Brain microvascular endothelial cell (primary cell): ENCODE measurements around the gene RALGAPB.

ENCODE experiments used
- DNase-seq: peaks from one replicate; pipeline ENCODE4 v3.0.0-alpha.2; 2020
- H3K27ac ChIP-seq: fragments of 250-450 bp; sonication (Bioruptor Pico); 2 replicates; pipeline ENCODE4 v1.5.1; 2020; ENCODE audit warnings: mild to moderate bottlenecking, moderate library complexity
- H3K27me3 ChIP-seq: fragments of 250-450 bp; sonication (Bioruptor Pico); replicated peaks from 2 replicates; pipeline ENCODE4 v1.5.1; 2020; ENCODE audit warnings: mild to moderate bottlenecking
- H3K36me3 ChIP-seq: fragments of 250-450 bp; sonication (Bioruptor Pico); replicated peaks from 2 replicates; pipeline ENCODE4 v1.5.1; 2020; ENCODE audit warnings: mild to moderate bottlenecking
- H3K4me3 ChIP-seq: 2 replicates; pipeline ENCODE4 v1.5.1; 2011; ENCODE audit warnings: low read depth, mild to moderate bottlenecking, control low read depth, low read length, moderate library complexity
- in situ Hi-C: cut with HindIII; loops from 2 replicates; pipeline ENCODE4 v1.10.0; 2017; ENCODE audit warnings: low sequenced_read_pairs, low pct_ligation_motif_present
- TF ChIP-seq, protein P1 (sequence below): IDR thresholded peaks from 2 replicates; pipeline ENCODE4 v1.5.1; 2011; ENCODE audit warnings: low read depth, mild to moderate bottlenecking, moderate library complexity, low read length, control low read depth, inconsistent platforms; ENCODE audit errors: missing control alignments

The RALGAPB gene

DNA sequence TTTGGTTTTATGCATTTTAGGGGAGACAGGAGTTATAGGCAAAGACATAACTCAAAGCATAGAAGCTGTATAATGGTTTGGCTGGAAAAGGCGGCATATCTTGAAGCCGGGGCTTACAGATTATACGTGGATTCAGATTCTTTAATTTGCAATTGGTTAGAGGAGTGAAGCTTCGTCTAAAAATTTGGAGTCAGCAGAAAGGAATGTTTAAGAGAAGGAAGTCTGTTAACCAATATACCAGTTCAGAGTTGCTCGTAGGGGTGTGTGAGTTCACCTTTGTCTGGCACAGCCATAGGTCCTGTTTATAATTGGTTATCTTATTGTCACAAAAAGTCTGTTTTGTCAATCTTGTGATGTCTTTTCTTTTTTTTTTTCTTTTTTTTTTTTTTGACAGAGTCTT, 137.9 kb downstream of the RALGAPB start:
- in situ Hi-C loops: no loop called here
- no peak overlapping the region for H3K4me3 ChIP-seq
- H3K27ac ChIP-seq: no peak overlapping the region
- TF ChIP-seq, protein P1, sequence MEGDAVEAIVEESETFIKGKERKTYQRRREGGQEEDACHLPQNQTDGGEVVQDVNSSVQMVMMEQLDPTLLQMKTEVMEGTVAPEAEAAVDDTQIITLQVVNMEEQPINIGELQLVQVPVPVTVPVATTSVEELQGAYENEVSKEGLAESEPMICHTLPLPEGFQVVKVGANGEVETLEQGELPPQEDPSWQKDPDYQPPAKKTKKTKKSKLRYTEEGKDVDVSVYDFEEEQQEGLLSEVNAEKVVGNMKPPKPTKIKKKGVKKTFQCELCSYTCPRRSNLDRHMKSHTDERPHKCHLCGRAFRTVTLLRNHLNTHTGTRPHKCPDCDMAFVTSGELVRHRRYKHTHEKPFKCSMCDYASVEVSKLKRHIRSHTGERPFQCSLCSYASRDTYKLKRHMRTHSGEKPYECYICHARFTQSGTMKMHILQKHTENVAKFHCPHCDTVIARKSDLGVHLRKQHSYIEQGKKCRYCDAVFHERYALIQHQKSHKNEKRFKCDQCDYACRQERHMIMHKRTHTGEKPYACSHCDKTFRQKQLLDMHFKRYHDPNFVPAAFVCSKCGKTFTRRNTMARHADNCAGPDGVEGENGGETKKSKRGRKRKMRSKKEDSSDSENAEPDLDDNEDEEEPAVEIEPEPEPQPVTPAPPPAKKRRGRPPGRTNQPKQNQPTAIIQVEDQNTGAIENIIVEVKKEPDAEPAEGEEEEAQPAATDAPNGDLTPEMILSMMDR: no peak
- no peaks in the 10 kb centered on the region for H3K27me3 ChIP-seq
- no peaks in the 10 kb centered on the region for H3K36me3 ChIP-seq
- DNase-seq: peak; percentile 18

DNA sequence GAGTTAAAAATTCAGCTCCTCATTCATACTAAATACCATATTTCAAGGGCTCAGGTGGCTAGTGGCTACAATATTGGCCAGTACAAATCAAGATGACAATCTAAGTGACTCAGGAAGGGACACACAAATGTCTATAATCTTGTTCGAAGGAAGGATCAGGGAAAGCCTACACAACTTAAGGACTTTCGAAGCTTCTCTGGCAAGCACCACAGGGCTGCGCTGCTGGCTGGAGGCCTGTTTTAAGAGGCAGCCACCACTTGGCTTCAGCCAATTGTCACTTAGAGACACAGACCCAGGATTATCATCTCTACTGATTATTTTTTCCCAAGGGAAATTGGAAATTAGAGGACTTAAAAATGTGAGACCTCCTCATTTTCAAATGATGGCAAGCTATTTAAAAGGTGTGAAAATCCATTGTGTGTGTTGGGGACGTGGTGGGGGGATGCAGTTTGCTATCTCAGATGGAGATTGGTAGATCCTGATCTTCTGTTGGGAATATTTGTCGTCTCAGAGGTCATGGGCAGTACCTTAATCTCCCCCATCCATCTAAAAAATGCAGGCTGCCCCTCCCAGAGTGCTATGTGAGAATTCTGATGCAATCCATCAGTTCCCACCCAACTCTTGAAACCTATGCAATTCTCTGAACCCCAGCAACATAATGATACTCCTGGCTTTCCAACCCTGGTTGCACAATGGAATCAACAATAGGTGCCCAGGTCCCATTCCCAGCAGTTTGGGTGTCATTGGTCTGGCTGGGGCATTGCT, 140.3 kb downstream of the RALGAPB start:
- TF ChIP-seq, protein P1: no peak
- H3K27me3 ChIP-seq: no peaks in the 10 kb centered on the region
- no peak overlapping the region for H3K27ac ChIP-seq
- no peaks in the 10 kb centered on the region for H3K36me3 ChIP-seq
- no peak overlapping the region for H3K4me3 ChIP-seq
- in situ Hi-C loops: no loop called here
- no peak for DNase-seq

DNA sequence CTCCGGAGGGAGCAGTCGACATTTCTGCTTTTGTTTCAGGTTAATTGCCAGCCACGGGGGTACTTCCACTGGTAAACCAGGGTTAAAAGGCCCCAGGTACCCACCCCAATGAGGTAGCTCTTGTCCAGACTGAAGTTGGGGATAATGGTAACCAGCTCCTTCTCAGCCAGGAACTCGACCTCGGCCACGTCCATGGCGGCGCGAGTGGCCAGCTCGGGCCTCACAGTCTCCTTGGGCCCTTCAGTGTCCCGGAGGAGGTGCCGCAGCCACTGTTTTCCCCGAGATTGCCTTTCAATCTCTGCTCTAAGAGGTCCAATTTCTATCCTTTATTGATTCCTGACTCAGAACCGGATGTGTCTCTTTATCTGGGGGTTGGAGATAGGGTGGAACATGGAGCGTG, 142.6 kb downstream of the RALGAPB start:
- Histone ChIP-seq H3K36me3 (no peaks in the 10 kb centered on the region), H3K27me3 (peaks cover 11% of the 10 kb centered on the region), H3K4me3 (no peak overlapping the region), H3K27ac (no peak overlapping the region)
- in situ Hi-C loops: no loop called here
- TF ChIP-seq, protein P1: no peak
- no peak for DNase-seq

DNA sequence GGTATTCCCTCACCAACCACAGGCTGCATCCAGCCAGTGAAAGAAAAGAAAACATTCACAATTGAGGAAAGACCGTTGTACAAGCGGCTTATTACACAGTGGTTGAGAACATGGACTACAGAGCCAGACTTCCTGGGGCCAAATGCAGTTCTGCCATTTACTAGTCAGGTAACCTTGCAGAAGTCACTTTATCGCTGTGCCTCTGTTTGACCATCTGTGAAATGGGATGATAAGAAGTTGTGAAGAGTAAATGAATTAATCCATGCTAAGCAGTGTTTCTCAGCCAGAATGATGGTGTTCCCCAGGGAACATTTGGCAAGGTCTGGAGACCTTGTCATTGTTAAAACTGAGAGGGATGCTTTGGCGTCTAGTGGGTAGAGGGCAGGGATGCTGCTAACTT, 143.8 kb downstream of the RALGAPB start:
- in situ Hi-C loops: no loop called here
- TF ChIP-seq, protein P1: no peak

DNA sequence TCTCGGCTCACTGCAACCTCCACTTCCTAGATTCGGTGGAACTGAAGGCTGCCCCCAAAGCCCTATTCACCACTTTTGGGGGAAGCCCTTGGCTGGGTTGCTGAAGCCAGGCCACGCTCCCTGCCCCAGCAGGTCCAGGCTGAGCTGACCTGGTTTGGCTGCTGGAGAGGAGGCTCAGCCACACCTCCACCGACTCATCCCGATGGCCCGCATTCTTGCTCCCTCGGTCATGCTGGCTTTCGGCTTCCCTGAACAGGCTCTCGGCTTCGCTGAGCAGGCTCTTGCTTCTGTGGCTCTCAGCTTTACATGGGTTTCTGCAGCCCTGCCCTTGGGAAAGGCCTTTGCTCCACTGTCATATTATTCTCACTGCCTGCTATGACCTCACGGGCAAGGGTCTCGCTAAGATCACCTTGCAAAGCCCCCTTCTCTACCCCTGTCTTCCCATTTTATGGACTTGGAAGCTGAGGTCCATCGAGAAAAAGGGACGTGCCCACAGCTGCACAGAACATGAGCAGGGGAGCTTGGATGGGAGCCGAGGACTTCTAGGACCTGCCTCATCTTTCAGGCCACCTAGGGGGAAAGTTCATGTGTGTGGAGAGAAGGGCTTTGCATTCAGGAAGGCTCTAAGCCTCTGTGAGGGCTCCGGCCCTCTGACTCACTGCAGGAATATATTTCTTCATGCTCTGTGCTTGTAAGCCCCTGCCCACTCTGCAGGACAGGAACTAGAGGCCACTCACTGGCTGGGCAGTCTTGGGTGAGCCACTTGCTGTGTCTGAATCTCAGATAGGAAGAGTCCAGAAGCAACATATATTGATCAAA, 144.6 kb downstream of the RALGAPB start:
- TF ChIP-seq, protein P1: no peak
- in situ Hi-C loops: no loop called here
- Histone ChIP-seq H3K4me3 (no peak overlapping the region), H3K27me3 (peaks cover 18% of the 10 kb centered on the region), H3K36me3 (no peaks in the 10 kb centered on the region), H3K27ac (no peak overlapping the region)
- DNase-seq: peak; percentile 37

More for the DNA sequence above, 143.8 kb downstream of the RALGAPB start:
- no peak for DNase-seq
- Histone ChIP-seq H3K27ac (no peak overlapping the region), H3K4me3 (no peak overlapping the region), H3K36me3 (no peaks in the 10 kb centered on the region), H3K27me3 (peaks cover 17% of the 10 kb centered on the region)
